IPS-NIHi7 (cell line): Measurements from ENCODE around the gene SLC3A2.
"Not testable (repeated sequence)": the region's sequence is repeated elsewhere in the genome, so short reads cannot be mapped to it uniquely, and the experiment has no call there.

Experiments
- DNase-seq: peaks from one replicate; pipeline ENCODE4 v3.0.0; 2012; ENCODE audit warnings: mixed read lengths; ENCODE audit errors: extremely low spot score

The SLC3A2 gene

GRCh38 chr11:62880803-62881578 is at the start of gene SLC3A2:
TSS of gene SLC3A2 (plus strand) at chr11:62880896. CDS start at chr11:62881024, 128 bp downstream.
- DNase-seq, result peak; percentile 91

GRCh38 chr11:62830904-62831519 is 49.7 kb upstream of the SLC3A2 start:
- peak; percentile 53 for DNase-seq

- peak; percentile 95 for DNase-seq
Measured at GRCh38 chr11:62831520-62832335, 49.0 kb upstream of the SLC3A2 start, which contains the start of gene STX5. TSS of gene STX5 (minus strand) at chr11:62832051. CDS start at chr11:62831243, 808 bp downstream.

- no peak for DNase-seq
Measured at GRCh38 chr11:62832336-62833234, 48.1 kb upstream of the SLC3A2 start, which contains the start of gene TEX54. TSS of gene TEX54 (minus strand) at chr11:62832841.

GRCh38 chr11:62835336-62835735 is 45.4 kb upstream of the SLC3A2 start:
- no peak for DNase-seq

- peak; percentile 67 for DNase-seq
Measured at GRCh38 chr11:62839050-62839945, 41.4 kb upstream of the SLC3A2 start, which contains the start of gene WDR74. TSS of gene WDR74 (minus strand) at chr11:62839590. CDS start at chr11:62839570, 20 bp downstream.

GRCh38 chr11:62840721-62841360 is 39.9 kb upstream of the SLC3A2 start:
- DNase-seq, result not testable (repeated sequence)

GRCh38 chr11:62841361-62842170 is 39.1 kb upstream of the SLC3A2 start:
- DNase-seq, result peak; percentile 86

GRCh38 chr11:62842171-62842741 is 38.4 kb upstream of the SLC3A2 start:
- DNase-seq, result peak; percentile 30

- not testable (repeated sequence) for DNase-seq
Measured at GRCh38 chr11:62842891-62843290, 37.8 kb upstream of the SLC3A2 start.

- DNase-seq, result no peak
Measured at GRCh38 chr11:62843466-62843865, 37.2 kb upstream of the SLC3A2 start.

GRCh38 chr11:62844154-62844553 is 36.5 kb upstream of the SLC3A2 start:
- no peak for DNase-seq

- no peak for DNase-seq
Measured at GRCh38 chr11:62846177-62846576, 34.5 kb upstream of the SLC3A2 start.

GRCh38 chr11:62847767-62848314 is 32.9 kb upstream of the SLC3A2 start:
- no peak for DNase-seq

GRCh38 chr11:62850911-62851806 is 29.5 kb upstream of the SLC3A2 start:
- DNase-seq, result no peak

- DNase-seq, result no peak
Measured at GRCh38 chr11:62851807-62852522, 28.7 kb upstream of the SLC3A2 start.
